Tibial nerve (tissue), 4 donors: ENCODE data around the gene LTBP1. TPM values are rescaled to one million over a fixed set of nuclear protein-coding genes. Genes with fewer than 3 reads are reported as not detected.

Source experiments
- DNase-seq, 2 donors: peaks; one replicate each; pipeline ENCODE4 v3.0.0-alpha.2; 2019; ENCODE audit warnings: low spot score in 2 of 2
- H3K27ac ChIP-seq, 4 donors: fragments of 200-600 bp; sonication (generic) in 3 of 4; one replicate each; pipeline ENCODE4 v1.5.1; 2017 to 2019; ENCODE audit warnings: mild to moderate bottlenecking in 1 of 4
- H3K27me3 ChIP-seq, 2 donors: fragments of 200-600 bp; sonication (generic) in 1 of 2; one replicate each; pipeline versions ENCODE4 v1.5.1 to v1.6.0; 2017 to 2019
- H3K36me3 ChIP-seq, 3 donors: fragments of 200-600 bp; sonication (generic); one replicate each; pipeline ENCODE4 v1.5.1; 2018 to 2019
- H3K4me1 ChIP-seq, 4 donors: fragments of 200-600 bp; sonication (generic) in 3 of 4; one replicate each; pipeline ENCODE4 v1.5.1; 2017 to 2019
- H3K4me3 ChIP-seq, 4 donors: fragments of 200-600 bp; sonication (generic) in 3 of 4; one replicate each; pipeline ENCODE4 v1.5.1; 2017 to 2019; ENCODE audit warnings: mild to moderate bottlenecking in 1 of 4, moderate library complexity in 1 of 4
- H3K9me3 ChIP-seq, 4 donors: fragments of 200-600 bp; sonication (generic) in 3 of 4; one replicate each; pipeline ENCODE4 v1.5.1; 2017 to 2019
- CTCF ChIP-seq, 5 experiments: fragments of 200-600 bp in 3 of 5; fragments of 450-650 bp in 2 of 5; sonication (generic) in 3 of 5; IDR thresholded peaks; one replicate each; pipeline ENCODE4 v1.5.1; 2016 to 2019; ENCODE audit warnings: antibody characterized with exemption in 5 of 5, mild to moderate bottlenecking in 3 of 5, moderate library complexity in 2 of 5
- EP300 ChIP-seq, 2 donors: sonication (generic); formaldehyde crosslinking; IDR thresholded peaks; one replicate each; pipeline ENCODE4 v1.6.1; 2017; ENCODE audit warnings: antibody characterized with exemption in 2 of 2, mild to moderate bottlenecking in 1 of 2
- POLR2A ChIP-seq, 2 donors: fragments of 450-650 bp; IDR thresholded peaks; one replicate each; pipeline ENCODE4 v1.6.1; 2017; ENCODE audit warnings: antibody characterized with exemption in 2 of 2, mild to moderate bottlenecking in 2 of 2, moderate library complexity in 2 of 2
- WGBS, 2 donors: methylation state at CpG; one replicate each; pipeline ENCODE4 v1.1.5; 2018; 5-methylcytosine and 5-hydroxymethylcytosine counted together
- total RNA-seq, 4 donors: library from RNA; depleted of rRNA; stranded (reverse); fragments of >200 nt; gene quantifications; one replicate each; pipeline ENCODE4 v1.1.0, GENCODE V29; 2016

Gene LTBP1
- total RNA-seq, 4 donors from 2014 or later = 29.4 to 89.8 (median 50.6) TPM

GRCh38 chr2:32938934-32939333 lies 7.8 kb upstream of the LTBP1 start:
- H3K4me3 ChIP-seq = no peak overlapping the region
- no peak overlapping the region for H3K27ac ChIP-seq
- no peaks in the 10 kb centered on the region for H3K27me3 ChIP-seq
- no peak for TF ChIP-seq POLR2A (IDR thresholded peaks at IDR 0.05)
- H3K36me3 ChIP-seq = no peaks in the 10 kb centered on the region
- H3K4me1 ChIP-seq = no peaks in the 10 kb centered on the region
- 94 to 96% methylated on average over 3 of the region's 3 CpGs for WGBS, 2 donors
- DNase-seq = no peak
- no peaks in the 10 kb centered on the region for H3K9me3 ChIP-seq

- Histone ChIP-seq H3K4me3 (no peak overlapping the region), H3K4me1 (no peaks in the 10 kb centered on the region), H3K36me3 (no peaks in the 10 kb centered on the region), H3K27me3 (no peaks in the 10 kb centered on the region), H3K9me3 (no peaks in the 10 kb centered on the region), H3K27ac (no peak overlapping the region)
- no peak for DNase-seq
- 90 to 91% methylated on average over 8 of the region's 8 CpGs for WGBS, 2 donors
- TF ChIP-seq CTCF (IDR thresholded peaks at IDR 0.05) (no peak), POLR2A (IDR thresholded peaks at IDR 0.05) (no peak), EP300 (IDR thresholded peaks at IDR 0.05) (no peak)
Observed at GRCh38 chr2:32940316-32940997, 6.3 kb upstream of the LTBP1 start.

DNA sequence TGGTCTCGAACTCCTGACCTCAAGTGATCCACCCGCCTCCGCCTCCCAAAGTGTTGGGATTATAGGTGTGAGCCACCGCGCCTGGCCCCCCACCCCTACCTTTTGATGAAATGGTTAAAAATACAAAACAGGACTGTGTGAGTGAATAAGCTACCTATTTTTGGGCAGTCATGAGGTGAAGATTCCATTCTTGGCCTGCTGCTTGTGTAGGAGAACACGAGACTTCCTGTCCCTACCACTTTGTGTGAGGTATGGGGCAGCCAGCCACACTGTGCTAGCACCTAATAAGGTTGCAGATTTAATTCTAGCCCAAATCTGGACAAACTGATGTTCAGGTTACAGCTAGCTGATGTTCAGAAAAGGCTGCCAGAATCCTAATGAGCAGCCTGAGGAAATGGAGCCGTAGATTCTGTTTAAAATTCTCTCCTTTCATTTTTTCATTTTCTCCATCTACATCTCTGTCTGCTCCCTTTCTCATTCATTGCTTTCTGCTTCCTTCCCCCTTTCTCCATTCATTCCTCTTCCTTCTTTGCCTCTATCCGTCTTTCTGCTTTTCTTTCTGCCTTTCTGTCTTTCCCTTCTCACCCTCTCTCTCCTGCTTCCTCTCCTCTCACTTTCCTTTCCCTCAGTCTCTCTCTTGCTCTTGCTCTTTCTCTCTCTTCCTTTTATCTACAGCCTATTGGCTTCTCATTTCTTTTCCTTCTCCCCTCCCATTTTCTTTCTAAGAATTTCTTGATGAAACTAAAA lies 4.6 kb upstream of the LTBP1 start:
- H3K9me3 ChIP-seq = no peaks in the 10 kb centered on the region
- H3K4me3 ChIP-seq = no peak overlapping the region
- H3K36me3 ChIP-seq = no peaks in the 10 kb centered on the region
- TF ChIP-seq EP300 (IDR thresholded peaks at IDR 0.05) = no peak
- no peak for TF ChIP-seq POLR2A (IDR thresholded peaks at IDR 0.05)
- TF ChIP-seq CTCF (IDR thresholded peaks at IDR 0.05) = no peak
- DNase-seq = no peak
- H3K4me1 ChIP-seq = peaks cover 0 to 7% (median 0%) of the 10 kb centered on the region in 4 donors
- WGBS, 2 donors = 89 to 93% methylated on average over 8 of the region's 8 CpGs
- no peaks in the 10 kb centered on the region for H3K27me3 ChIP-seq
- H3K27ac ChIP-seq = no peak overlapping the region

DNA sequence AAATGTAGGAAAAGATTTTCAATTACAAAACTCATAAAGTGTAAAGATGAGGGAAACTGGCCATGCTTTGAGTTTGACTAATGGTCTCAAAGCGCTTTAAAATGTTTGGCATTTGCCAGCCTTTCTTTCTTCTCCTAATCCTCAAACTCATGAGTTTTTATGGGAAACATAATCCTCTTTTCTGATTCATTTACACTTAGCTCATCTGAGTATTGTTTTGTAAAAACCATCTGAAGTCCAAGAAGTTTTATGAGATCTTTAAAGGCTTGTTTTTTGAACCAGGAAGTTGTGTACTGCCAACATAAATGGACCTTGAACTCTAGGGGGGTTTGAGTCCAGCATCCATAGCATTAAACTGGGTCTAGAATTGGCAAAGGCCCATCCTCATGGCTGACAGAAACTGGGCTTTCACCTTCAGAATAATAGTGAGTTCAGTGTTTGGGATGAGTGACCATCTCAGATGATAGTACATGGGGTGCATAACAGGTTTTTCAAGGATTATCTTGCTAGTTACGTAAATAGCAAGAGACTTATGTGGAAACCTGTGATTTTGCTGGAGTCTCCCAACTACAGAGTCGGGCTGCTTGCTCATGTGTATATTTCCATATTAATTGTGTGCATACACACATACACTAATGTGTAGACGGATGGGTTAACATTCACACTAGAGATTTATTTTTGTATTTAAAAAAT lies 3.8 kb upstream of the LTBP1 start:
- no peak for DNase-seq
- Histone ChIP-seq H3K27ac (no peak overlapping the region), H3K27me3 (no peaks in the 10 kb centered on the region), H3K36me3 (no peaks in the 10 kb centered on the region), H3K4me3 (no peak overlapping the region), H3K4me1 (peaks cover 0 to 11% (median 2%) of the 10 kb centered on the region in 4 donors), H3K9me3 (no peaks in the 10 kb centered on the region)
- 90 to 93% methylated on average over 4 of the region's 4 CpGs for WGBS, 2 donors
- TF ChIP-seq POLR2A (IDR thresholded peaks at IDR 0.05) (no peak), CTCF (IDR thresholded peaks at IDR 0.05) (no peak), EP300 (IDR thresholded peaks at IDR 0.05) (no peak)

DNA sequence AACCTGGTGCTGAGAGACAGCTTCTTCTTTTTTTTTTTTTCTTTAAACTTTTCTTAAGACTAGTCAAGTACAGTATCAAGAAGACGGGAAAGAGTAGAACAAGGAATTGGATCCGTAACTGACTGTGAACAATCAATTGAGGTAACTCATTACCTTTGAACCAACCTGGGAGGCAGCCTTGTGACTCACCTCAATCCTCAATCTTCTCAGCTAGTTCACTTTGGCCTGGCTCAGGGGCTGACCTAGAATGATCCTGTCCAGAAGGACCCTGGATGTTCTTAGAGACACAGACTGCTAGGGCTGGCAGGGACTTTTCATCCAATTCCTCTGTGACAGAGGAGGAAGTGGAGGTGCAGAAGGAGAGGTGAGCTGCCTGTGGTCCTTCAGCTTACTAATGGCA lies 1.5 kb upstream of the LTBP1 start:
- no peak for TF ChIP-seq CTCF (IDR thresholded peaks at IDR 0.05)
- no peak for TF ChIP-seq POLR2A (IDR thresholded peaks at IDR 0.05)
- TF ChIP-seq EP300 (IDR thresholded peaks at IDR 0.05) = no peak
- Histone ChIP-seq H3K9me3 (no peaks in the 10 kb centered on the region), H3K27me3 (no peaks in the 10 kb centered on the region), H3K4me3 (no peak overlapping the region), H3K27ac (no peak overlapping the region), H3K36me3 (no peaks in the 10 kb centered on the region), H3K4me1 (peaks cover 0 to 14% (median 3%) of the 10 kb centered on the region in 4 donors)
- 98 to 99% methylated on average over 2 of the region's 2 CpGs for WGBS, 2 donors
- DNase-seq = no peak
